IMR-90 (cell line): ENCODE measurements around the gene LONP1. TPM values are rescaled to one million over a fixed set of nuclear protein-coding genes. Genes with fewer than 3 reads are reported as not detected.

ENCODE experiments used
- ATAC-seq: fragments of 200-7000 bp; cut with Tn5 transposase; 2 replicates; pipeline ENCODE4 v1.9.1; 2020; ENCODE audit warnings: low read depth, mild to moderate bottlenecking, moderate library complexity
- BruUV-seq: library from RNA; stranded (reverse); fragments of 400-500 nt; replicated peaks from 2 replicates; lab custom pipeline; 2021; lab: Mats Ljungman, UMichigan
- CTCF ChIA-PET: fragments of 300-600 bp; formaldehyde crosslinking; extraction: SDS; loops from one replicate; lab custom pipeline; 2021; ENCODE audit warnings: antibody characterized with exemption; lab: Yijun Ruan, JAX
- POLR2A ChIA-PET: fragments of 300-600 bp; sonication (Branson Sonifier 250); formaldehyde crosslinking; loops from one replicate; lab custom pipeline; 2022; ENCODE audit warnings: antibody characterized with exemption; ENCODE audit not compliant: unreplicated experiment; lab: Charles Lee
- DNase-seq: peaks from one replicate; pipeline ENCODE4 v3.0.0; 2013
- H2AFZ ChIP-seq: replicated peaks from 2 replicates; pipeline ENCODE3; 2013; ENCODE audit warnings: low read length, mild to moderate bottlenecking; ENCODE audit not compliant: poor library complexity
- H2AK5ac ChIP-seq: 2 replicates; pipeline ENCODE4 v1.6.1; 2013; ENCODE audit warnings: low read depth, low read length, inconsistent platforms
- H2AK9ac ChIP-seq: replicated peaks from 2 replicates; pipeline ENCODE3; 2013; ENCODE audit warnings: mild to moderate bottlenecking, low read depth, low read length, moderate library complexity; ENCODE audit not compliant: poor library complexity
- H2BK120ac ChIP-seq: 2 replicates; pipeline ENCODE4 v1.6.1; 2013; ENCODE audit warnings: low read depth, low read length, inconsistent platforms
- H2BK15ac ChIP-seq: 3 replicates; pipeline ENCODE4 v1.6.1; 2013; ENCODE audit warnings: low read depth, low read length, inconsistent platforms
- H2BK20ac ChIP-seq: 2 replicates; pipeline ENCODE4 v1.6.1; 2013; ENCODE audit warnings: low read depth, mild to moderate bottlenecking, inconsistent platforms, low read length, moderate library complexity
- H2BK5ac ChIP-seq: 2 replicates; pipeline ENCODE4 v1.6.1; 2013; ENCODE audit warnings: mild to moderate bottlenecking, low read depth, low read length, inconsistent platforms; ENCODE audit not compliant: poor library complexity, severe bottlenecking
- H3K14ac ChIP-seq: replicated peaks from 2 replicates; pipeline ENCODE4 v1.6.1; 2013; ENCODE audit warnings: low read depth, low read length, inconsistent platforms
- H3K18ac ChIP-seq: 2 replicates; pipeline ENCODE4 v1.6.1; 2013; ENCODE audit warnings: low read depth, low read length, control low read depth
- H3K23ac ChIP-seq: 2 replicates; pipeline ENCODE4 v1.6.1; 2013; ENCODE audit warnings: low read depth, low read length, inconsistent platforms
- H3K27ac ChIP-seq: 2 replicates; pipeline ENCODE4 v1.5.1; 2013; ENCODE audit warnings: mild to moderate bottlenecking, control low read depth, low read length; ENCODE audit not compliant: insufficient read depth
- H3K27me3 ChIP-seq: 2 replicates; pipeline ENCODE4 v1.6.1; 2013; ENCODE audit warnings: low read length; ENCODE audit not compliant: control insufficient read depth, insufficient read depth
- H3K36me3 ChIP-seq: 2 replicates; pipeline ENCODE4 v1.6.1; 2013; ENCODE audit warnings: low read length, mixed read lengths; ENCODE audit not compliant: control insufficient read depth, insufficient read depth
- H3K4ac ChIP-seq: 2 replicates; pipeline ENCODE4 v1.6.1; 2013; ENCODE audit warnings: low read depth, low read length, inconsistent platforms
- H3K4me1 ChIP-seq: 2 replicates; pipeline ENCODE4 v1.6.1; 2013; ENCODE audit warnings: low read length, mixed read lengths; ENCODE audit not compliant: control insufficient read depth, insufficient read depth
- H3K4me2 ChIP-seq: 2 replicates; pipeline ENCODE4 v1.6.1; 2013; ENCODE audit warnings: low read depth, mild to moderate bottlenecking, control low read depth, low read length, moderate library complexity
- H3K4me3 ChIP-seq: 2 replicates; pipeline ENCODE4 v1.5.1; 2013; ENCODE audit warnings: low read depth, mild to moderate bottlenecking, control low read depth, low read length, moderate library complexity; ENCODE audit not compliant: insufficient read depth
- H3K56ac ChIP-seq: 2 replicates; pipeline ENCODE4 v1.6.1; 2013; ENCODE audit warnings: low read length, inconsistent platforms; ENCODE audit not compliant: insufficient read depth; ENCODE audit errors: extremely low read depth
- H3K79me1 ChIP-seq, 2 experiments: 2 replicates each; pipeline ENCODE4 v1.6.1; 2013; ENCODE audit warnings: low read length in 2 of 2, inconsistent platforms in 1 of 2, low read depth in 1 of 2
- H3K9ac ChIP-seq: 2 replicates; pipeline ENCODE4 v1.6.1; 2013; ENCODE audit warnings: low read depth, low read length, control low read depth
- H3K9me1 ChIP-seq: 2 replicates; pipeline ENCODE4 v1.6.1; 2013; ENCODE audit warnings: low read length, inconsistent platforms; ENCODE audit not compliant: insufficient read depth
- H3K9me3 ChIP-seq: 2 replicates; pipeline ENCODE4 v1.6.1; 2013; ENCODE audit warnings: low read length; ENCODE audit not compliant: control insufficient read depth, insufficient read depth
- H4K20me1 ChIP-seq: 2 replicates; pipeline ENCODE4 v1.6.1; 2013; ENCODE audit warnings: low read length, inconsistent platforms; ENCODE audit not compliant: insufficient read depth
- H4K5ac ChIP-seq: 2 replicates; pipeline ENCODE4 v1.6.1; 2013; ENCODE audit warnings: mild to moderate bottlenecking, low read depth, low read length, control low read depth
- H4K8ac ChIP-seq, 2 experiments: 2 replicates each; pipeline ENCODE4 v1.6.1; 2013; ENCODE audit warnings: low read depth in 2 of 2, low read length in 2 of 2, control low read depth in 1 of 2, inconsistent platforms in 1 of 2
- H4K91ac ChIP-seq: 2 replicates; pipeline ENCODE4 v1.6.1; 2013; ENCODE audit warnings: low read depth, low read length, inconsistent platforms; ENCODE audit not compliant: insufficient read depth
- BHLHE40 ChIP-seq: fragments of 150-350 bp; IDR thresholded peaks from 2 replicates; pipeline ENCODE4 v1.6.1; 2016; ENCODE audit warnings: mild to moderate bottlenecking, low read depth, low read length
- CEBPB ChIP-seq: IDR thresholded peaks from 2 replicates; pipeline ENCODE4 v1.6.1; 2012; ENCODE audit warnings: low read depth, low read length, improper control_type of control experiment
- FOS ChIP-seq: fragments of 150-350 bp; IDR thresholded peaks from 2 replicates; pipeline ENCODE4 v1.6.1; 2016; ENCODE audit warnings: low read depth, low read length
- MAZ ChIP-seq: IDR thresholded peaks from 2 replicates; pipeline ENCODE4 v1.6.1; 2012; ENCODE audit warnings: low read depth, mild to moderate bottlenecking, low read length, improper control_type of control experiment, moderate library complexity, borderline replicate concordance
- MXI1 ChIP-seq: IDR thresholded peaks from 2 replicates; pipeline ENCODE4 v1.6.1; 2012; ENCODE audit warnings: low read depth, mild to moderate bottlenecking, low read length, moderate library complexity, borderline replicate concordance
- NFE2L2 ChIP-seq: fragments of 150-350 bp; IDR thresholded peaks from 2 replicates; pipeline ENCODE4 v1.6.1; 2016; ENCODE audit warnings: low read depth, mild to moderate bottlenecking, low read length
- POLR2A ChIP-seq: IDR thresholded peaks from 2 replicates; pipeline ENCODE4 v1.6.1; 2012; ENCODE audit warnings: mild to moderate bottlenecking, low read depth, low read length
- RAD21 ChIP-seq: IDR thresholded peaks from 2 replicates; pipeline ENCODE4 v1.6.1; 2012; ENCODE audit warnings: low read length, improper control_type of control experiment
- RCOR1 ChIP-seq: IDR thresholded peaks from 2 replicates; pipeline ENCODE4 v1.6.1; 2012; ENCODE audit warnings: mild to moderate bottlenecking, low read length, improper control_type of control experiment; ENCODE audit not compliant: insufficient replicate concordance
- RFX5 ChIP-seq: IDR thresholded peaks from 2 replicates; pipeline ENCODE4 v1.8.0; 2012; ENCODE audit warnings: low read depth, mild to moderate bottlenecking, low read length, moderate library complexity
- WGBS, 2 experiments: methylation state at CpG; one replicate each; pipeline versions ENCODE4 v1.1.5 to v1.1.7; 2013; ENCODE audit warnings: missing lambda C conversion rate in 2 of 2; ENCODE audit not compliant: insufficient read length in 1 of 2; ENCODE audit errors: extremely low coverage in 2 of 2; 5-methylcytosine and 5-hydroxymethylcytosine counted together
- dilution Hi-C: fragments of 300-500 bp; cut with HindIII; formaldehyde crosslinking; loops from one replicate; pipeline ENCODE4 v1.14.3; 2018; ENCODE audit warnings: low sequenced_read_pairs; ENCODE audit not compliant: unreplicated experiment
- in situ Hi-C: fragments of 300-500 bp; cut with MboI; formaldehyde crosslinking; loops from 3 replicates; pipeline ENCODE4 v1.14.3; 2019; ENCODE audit warnings: low sequenced_read_pairs, inconsistent platforms, mixed read lengths
- intact Hi-C: fragments of 100-400 bp; cut with micrococcal nuclease; formaldehyde crosslinking; loops from 2 replicates; pipeline ENCODE4 v1.10.0; 2022
- polyA plus RNA-seq, 3 experiments: library from polyadenylated mRNA; depleted of rRNA; stranded (reverse); fragments of >200 nt; gene quantifications; 2 replicates each; pipeline ENCODE4 v1.2.3, GENCODE V29; 2012; ENCODE audit warnings: low replicate concordance in 1 of 3
- total RNA-seq: library from RNA; depleted of rRNA; stranded (reverse); fragments of >200 nt; gene quantifications from 2 replicates; pipeline ENCODE4 v1.2.3, GENCODE V29; 2012
- TF ChIP-seq, protein P1 (sequence below): fragments of 150-350 bp; IDR thresholded peaks from 2 replicates; pipeline ENCODE4 v1.6.1; 2017; ENCODE audit warnings: mild to moderate bottlenecking, antibody characterized with exemption, low read length, low read depth
- TF ChIP-seq, protein P2 (sequence below): fragments of 150-350 bp; IDR thresholded peaks from 2 replicates; pipeline ENCODE4 v1.6.1; 2016; ENCODE audit warnings: low read depth, mild to moderate bottlenecking, low read length, moderate library complexity, borderline replicate concordance
- TF ChIP-seq, protein P3 (sequence below): conservative IDR thresholded peaks from 2 replicates; pipeline ENCODE4 v1.5.1; 2012; ENCODE audit warnings: mild to moderate bottlenecking, low read depth, low read length, improper control_type of control experiment

LONP1 gene
- total and polyA plus RNA-seq, 2 of the 4 experiments (the other 2 are of a cell fraction), result 64.2 to 93.2 TPM

DNA sequence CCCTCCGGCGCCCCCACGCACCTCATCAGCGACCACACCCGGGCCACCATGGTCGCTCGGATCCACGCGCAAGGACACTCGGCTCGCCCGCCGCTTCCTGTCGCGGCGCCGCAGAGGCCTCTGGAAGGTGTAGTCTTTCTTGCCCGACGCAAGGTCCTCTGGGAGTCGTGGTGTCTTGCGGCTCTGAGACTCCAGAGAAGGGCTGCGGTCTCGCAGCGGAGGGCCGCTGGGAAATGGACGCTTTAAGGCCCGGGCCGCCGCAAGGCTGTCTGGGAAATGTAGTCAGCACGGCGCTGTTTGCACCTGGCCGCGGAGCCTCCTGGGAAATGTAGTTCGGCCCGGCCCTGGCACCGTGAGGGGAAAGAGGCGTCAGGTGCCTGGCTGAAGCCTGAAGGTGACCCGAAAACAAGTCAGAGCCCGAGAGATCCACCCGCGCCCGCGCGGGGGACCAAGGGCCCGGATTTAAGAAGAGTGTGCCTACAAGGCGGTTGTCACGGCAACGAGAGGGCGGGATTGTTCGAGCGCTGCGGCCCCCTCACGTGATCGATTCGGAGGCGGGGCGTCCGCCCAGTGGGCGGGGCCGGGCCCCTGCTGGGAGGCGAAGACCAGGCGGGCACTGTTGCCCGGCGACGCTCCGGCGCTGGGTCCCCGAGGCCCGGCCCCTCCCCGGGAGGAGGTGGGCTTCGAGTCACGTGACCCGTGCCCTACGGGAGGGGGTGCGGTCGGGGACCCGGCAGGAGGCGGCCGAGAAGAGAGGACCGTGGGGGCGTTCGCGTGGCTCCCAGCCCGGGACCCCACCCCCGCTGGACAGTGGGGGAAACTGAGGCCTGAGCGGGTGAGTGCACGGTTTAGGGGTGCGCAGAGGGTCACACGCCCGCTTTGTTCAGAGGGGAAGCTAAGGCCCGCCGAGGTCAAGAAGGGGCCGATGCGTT lies 39.2 kb downstream of the LONP1 start, which contains the start of the genes HSD11B1L and MICOS13:
TSS of gene HSD11B1L (plus strand) at position 591 of the 932 bp plus-strand sequence. CDS start 3,806 bp downstream, outside the sequence.
TSS of gene MICOS13 (minus strand) at position 80 of the 932 bp plus-strand sequence. CDS start at position 50, 30 bp downstream.
- peak within 1 kb of the TSS; percentile 68 for H3K14ac ChIP-seq
- H4K8ac ChIP-seq, result peak within 1 kb of the TSS; percentile 88 to 95
- peak within 1 kb of the TSS; percentile 75 for H3K4me3 ChIP-seq
- CTCF ChIA-PET, result no interaction called here
- BruUV-seq, result no TSS peak
- peak; percentile 98 for DNase-seq
- peak within 1 kb of the TSS; percentile 97 for H2AK9ac ChIP-seq
- no peaks in the 10 kb centered on the region for H3K27me3 ChIP-seq
- peak; percentile 95 for ATAC-seq
- peak within 1 kb of the TSS; percentile 99 for H3K4me2 ChIP-seq
- H3K4ac ChIP-seq, result peak within 1 kb of the TSS; percentile 85
- dilution Hi-C loops, result no loop called here
- H2BK20ac ChIP-seq, result no peak within 1 kb of the TSS
- peak within 1 kb of the TSS; percentile 86 for H3K56ac ChIP-seq
- POLR2A ChIA-PET, result no interaction called here
- 0% methylated on average over 21 of the region's 94 CpGs; no CpG with 5 or more reads in 1 of the 2 experiments for WGBS, 2 experiments
- H4K20me1 ChIP-seq, result no peaks in the 10 kb centered on the region; the same call in 1 of the 2 replicates
- H3K9ac ChIP-seq, result peak within 1 kb of the TSS; percentile 79
- peak within 1 kb of the TSS; percentile 81; the same call in 1 of the 3 replicates for H2BK15ac ChIP-seq
- H2BK5ac ChIP-seq, result peak within 1 kb of the TSS; percentile 58
- H3K9me1 ChIP-seq, result peaks cover 3% of the 10 kb centered on the region; the same call in 1 of the 2 replicates
- in situ Hi-C loops, result no loop called here
- H4K91ac ChIP-seq, result peak within 1 kb of the TSS; percentile 87
- intact Hi-C loops, result no loop called here
- peak within 1 kb of the TSS; percentile 87 for H2AK5ac ChIP-seq
- H3K9me3 ChIP-seq, result no peaks in the 10 kb centered on the region
- peak within 1 kb of the TSS; percentile 85 for H4K5ac ChIP-seq
- peaks cover 15 to 19% of the 10 kb centered on the region in 2 experiments; a peak in 3 of 4 replicates for H3K79me1 ChIP-seq
- H3K27ac ChIP-seq, result peak within 1 kb of the TSS; percentile 69
- peak within 1 kb of the TSS; percentile 70 for H3K23ac ChIP-seq
- H2AFZ ChIP-seq, result peak within 1 kb of the TSS; percentile 97
- peak within 1 kb of the TSS; percentile 84; the same call in 1 of the 2 replicates for H2BK120ac ChIP-seq
- peaks cover 7% of the 10 kb centered on the region for H3K4me1 ChIP-seq
- no peaks in the 10 kb centered on the region for H3K36me3 ChIP-seq
- H3K18ac ChIP-seq, result peak within 1 kb of the TSS; percentile 53
- TF ChIP-seq, protein P1, sequence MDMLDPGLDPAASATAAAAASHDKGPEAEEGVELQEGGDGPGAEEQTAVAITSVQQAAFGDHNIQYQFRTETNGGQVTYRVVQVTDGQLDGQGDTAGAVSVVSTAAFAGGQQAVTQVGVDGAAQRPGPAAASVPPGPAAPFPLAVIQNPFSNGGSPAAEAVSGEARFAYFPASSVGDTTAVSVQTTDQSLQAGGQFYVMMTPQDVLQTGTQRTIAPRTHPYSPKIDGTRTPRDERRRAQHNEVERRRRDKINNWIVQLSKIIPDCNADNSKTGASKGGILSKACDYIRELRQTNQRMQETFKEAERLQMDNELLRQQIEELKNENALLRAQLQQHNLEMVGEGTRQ, result peak; percentile 98
- TF ChIP-seq FOS, result 0 out of 2 replicates have a peak, but pooled peaks have one; percentile 11
- no peak for TF ChIP-seq RFX5
- TF ChIP-seq RAD21, result no peak
- peak; percentile 74 for TF ChIP-seq POLR2A
- peak; percentile 84 for TF ChIP-seq BHLHE40
- peak; percentile 80; the same call in 1 of the 2 replicates for TF ChIP-seq MAZ
- no peak for TF ChIP-seq RCOR1
- TF ChIP-seq CEBPB, result no peak
- TF ChIP-seq, protein P2, sequence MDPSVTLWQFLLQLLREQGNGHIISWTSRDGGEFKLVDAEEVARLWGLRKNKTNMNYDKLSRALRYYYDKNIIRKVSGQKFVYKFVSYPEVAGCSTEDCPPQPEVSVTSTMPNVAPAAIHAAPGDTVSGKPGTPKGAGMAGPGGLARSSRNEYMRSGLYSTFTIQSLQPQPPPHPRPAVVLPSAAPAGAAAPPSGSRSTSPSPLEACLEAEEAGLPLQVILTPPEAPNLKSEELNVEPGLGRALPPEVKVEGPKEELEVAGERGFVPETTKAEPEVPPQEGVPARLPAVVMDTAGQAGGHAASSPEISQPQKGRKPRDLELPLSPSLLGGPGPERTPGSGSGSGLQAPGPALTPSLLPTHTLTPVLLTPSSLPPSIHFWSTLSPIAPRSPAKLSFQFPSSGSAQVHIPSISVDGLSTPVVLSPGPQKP, result no peak
- no peak for TF ChIP-seq NFE2L2
- TF ChIP-seq, protein P3, sequence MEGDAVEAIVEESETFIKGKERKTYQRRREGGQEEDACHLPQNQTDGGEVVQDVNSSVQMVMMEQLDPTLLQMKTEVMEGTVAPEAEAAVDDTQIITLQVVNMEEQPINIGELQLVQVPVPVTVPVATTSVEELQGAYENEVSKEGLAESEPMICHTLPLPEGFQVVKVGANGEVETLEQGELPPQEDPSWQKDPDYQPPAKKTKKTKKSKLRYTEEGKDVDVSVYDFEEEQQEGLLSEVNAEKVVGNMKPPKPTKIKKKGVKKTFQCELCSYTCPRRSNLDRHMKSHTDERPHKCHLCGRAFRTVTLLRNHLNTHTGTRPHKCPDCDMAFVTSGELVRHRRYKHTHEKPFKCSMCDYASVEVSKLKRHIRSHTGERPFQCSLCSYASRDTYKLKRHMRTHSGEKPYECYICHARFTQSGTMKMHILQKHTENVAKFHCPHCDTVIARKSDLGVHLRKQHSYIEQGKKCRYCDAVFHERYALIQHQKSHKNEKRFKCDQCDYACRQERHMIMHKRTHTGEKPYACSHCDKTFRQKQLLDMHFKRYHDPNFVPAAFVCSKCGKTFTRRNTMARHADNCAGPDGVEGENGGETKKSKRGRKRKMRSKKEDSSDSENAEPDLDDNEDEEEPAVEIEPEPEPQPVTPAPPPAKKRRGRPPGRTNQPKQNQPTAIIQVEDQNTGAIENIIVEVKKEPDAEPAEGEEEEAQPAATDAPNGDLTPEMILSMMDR, result no peak
- TF ChIP-seq MXI1, result peak; percentile 85
